ENCODE measurements around the gene CES2.

GRCh38 chr16:66904428-66904845 is 30.9 kb upstream of the CES2 start:
- TF ChIP-seq, protein P1, sequence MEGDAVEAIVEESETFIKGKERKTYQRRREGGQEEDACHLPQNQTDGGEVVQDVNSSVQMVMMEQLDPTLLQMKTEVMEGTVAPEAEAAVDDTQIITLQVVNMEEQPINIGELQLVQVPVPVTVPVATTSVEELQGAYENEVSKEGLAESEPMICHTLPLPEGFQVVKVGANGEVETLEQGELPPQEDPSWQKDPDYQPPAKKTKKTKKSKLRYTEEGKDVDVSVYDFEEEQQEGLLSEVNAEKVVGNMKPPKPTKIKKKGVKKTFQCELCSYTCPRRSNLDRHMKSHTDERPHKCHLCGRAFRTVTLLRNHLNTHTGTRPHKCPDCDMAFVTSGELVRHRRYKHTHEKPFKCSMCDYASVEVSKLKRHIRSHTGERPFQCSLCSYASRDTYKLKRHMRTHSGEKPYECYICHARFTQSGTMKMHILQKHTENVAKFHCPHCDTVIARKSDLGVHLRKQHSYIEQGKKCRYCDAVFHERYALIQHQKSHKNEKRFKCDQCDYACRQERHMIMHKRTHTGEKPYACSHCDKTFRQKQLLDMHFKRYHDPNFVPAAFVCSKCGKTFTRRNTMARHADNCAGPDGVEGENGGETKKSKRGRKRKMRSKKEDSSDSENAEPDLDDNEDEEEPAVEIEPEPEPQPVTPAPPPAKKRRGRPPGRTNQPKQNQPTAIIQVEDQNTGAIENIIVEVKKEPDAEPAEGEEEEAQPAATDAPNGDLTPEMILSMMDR (IDR thresholded peaks at IDR 0.05), result no peak
- no peak for TF ChIP-seq POLR2A (IDR thresholded peaks at IDR 0.05)
